GM12891 (cell line): ENCODE data around the gene IMMP2L.

Experiments
- PAX5 ChIP-seq: IDR thresholded peaks from 2 replicates; pipeline ENCODE4 v1.6.1; 2011; ENCODE audit warnings: low read length, moderate library complexity, mild to moderate bottlenecking; ENCODE audit not compliant: insufficient read depth, severe bottlenecking
- POLR2A ChIP-seq: IDR thresholded peaks from 2 replicates; pipeline ENCODE4 v1.6.1; 2011; ENCODE audit warnings: low read depth, low read length, control low read depth
- POLR2AphosphoS5 ChIP-seq: IDR thresholded peaks from 2 replicates; pipeline ENCODE4 v1.6.1; 2011; ENCODE audit warnings: low read depth, low read length, control low read depth
- SPI1 ChIP-seq: IDR thresholded peaks from 2 replicates; pipeline ENCODE4 v1.6.1; 2011; ENCODE audit warnings: low read depth, low read length, control low read depth
- TAF1 ChIP-seq: IDR thresholded peaks from 2 replicates; pipeline ENCODE4 v1.6.1; 2011; ENCODE audit warnings: low read depth, low read length, control low read depth

- TF ChIP-seq POLR2A (no peak), TAF1 (no peak), POLR2AphosphoS5 (no peak), PAX5 (no peak), SPI1 (no peak)
Observed at GRCh38 chr7:111076205-111076604, 486.1 kb downstream of the IMMP2L start.
